ENCODE results near the gene RAB8B.

RAB8B gene

GRCh38 chr15:63155486-63155885 is 33.9 kb upstream of the RAB8B start:
- no peak overlapping the region; the same call in 1 of the 2 replicates for H3K4me3 ChIP-seq (ENCODE audit: low read depth, low read length)
- H3K36me3 ChIP-seq = peaks cover 45% of the 10 kb centered on the region
- no peak for DNase-seq
- H3K27ac ChIP-seq = no peak overlapping the region
- no peaks in the 10 kb centered on the region for H3K9me3 ChIP-seq (ENCODE audit: severe bottlenecking)
- no peaks in the 10 kb centered on the region for H3K27me3 ChIP-seq (ENCODE audit: insufficient read depth, low read depth, severe bottlenecking)
- no peak for TF ChIP-seq CTCF (IDR thresholded peaks at IDR 0.05; ENCODE audit: low read depth, low read length)

GRCh38 chr15:63156086-63156710 is 33.2 kb upstream of the RAB8B start:
- TF ChIP-seq CTCF (IDR thresholded peaks at IDR 0.05; ENCODE audit: low read depth, low read length) = no peak

GRCh38 chr15:63156755-63157117 is 32.7 kb upstream of the RAB8B start:
- DNase-seq = peak; percentile 19

More at GRCh38 chr15:63156086-63156710, 33.2 kb upstream of the RAB8B start:
- no peak for DNase-seq
- peak overlapping the region; percentile 91 for H3K4me3 ChIP-seq (ENCODE audit: low read depth, low read length)
- peaks cover 40% of the 10 kb centered on the region for H3K36me3 ChIP-seq
- peak overlapping the region; percentile 93 for H3K27ac ChIP-seq
- no peaks in the 10 kb centered on the region for H3K9me3 ChIP-seq (ENCODE audit: severe bottlenecking)
- no peaks in the 10 kb centered on the region for H3K27me3 ChIP-seq (ENCODE audit: insufficient read depth, low read depth, severe bottlenecking)

GRCh38 chr15:63157118-63157843 is 32.1 kb upstream of the RAB8B start, which contains the start of gene RPS27L:
RPS27L (minus strand) TSS chr15:63157477; CDS start chr15:63157405, 72 bp downstream.
- H3K9me3 ChIP-seq (ENCODE audit: severe bottlenecking) = no peaks in the 10 kb centered on the region
- DNase-seq = peak; percentile 96
- peak within 1 kb of the TSS; percentile 91 for H3K4me3 ChIP-seq (ENCODE audit: low read depth, low read length)
- TF ChIP-seq CTCF (IDR thresholded peaks at IDR 0.05; ENCODE audit: low read depth, low read length) = no peak
- H3K36me3 ChIP-seq = peaks cover 29% of the 10 kb centered on the region
- peak within 1 kb of the TSS; percentile 93 for H3K27ac ChIP-seq
- H3K27me3 ChIP-seq (ENCODE audit: insufficient read depth, low read depth, severe bottlenecking) = no peaks in the 10 kb centered on the region

More at GRCh38 chr15:63156755-63157117, 32.7 kb upstream of the RAB8B start:
- Histone ChIP-seq H3K9me3 (ENCODE audit: severe bottlenecking) (no peaks in the 10 kb centered on the region), H3K4me3 (ENCODE audit: low read depth, low read length) (peak overlapping the region; percentile 91), H3K27me3 (ENCODE audit: insufficient read depth, low read depth, severe bottlenecking) (no peaks in the 10 kb centered on the region), H3K36me3 (peaks cover 34% of the 10 kb centered on the region), H3K27ac (peak overlapping the region; percentile 93)
- no peak for TF ChIP-seq CTCF (IDR thresholded peaks at IDR 0.05; ENCODE audit: low read depth, low read length)

GRCh38 chr15:63157891-63158431 is 31.4 kb upstream of the RAB8B start:
- peak; percentile 14; the same call in 1 of the 2 replicates for TF ChIP-seq CTCF (IDR thresholded peaks at IDR 0.05; ENCODE audit: low read depth, low read length)
- Histone ChIP-seq H3K36me3 (peaks cover 24% of the 10 kb centered on the region), H3K9me3 (ENCODE audit: severe bottlenecking) (no peaks in the 10 kb centered on the region), H3K27ac (peak overlapping the region; percentile 93), H3K4me3 (ENCODE audit: low read depth, low read length) (peak overlapping the region; percentile 91), H3K27me3 (ENCODE audit: insufficient read depth, low read depth, severe bottlenecking) (no peaks in the 10 kb centered on the region)
- peak; percentile 76 for DNase-seq

All from WERI-Rb-1 (cell line).